D721Med (cell line): ENCODE measurements around the gene TSPAN31.

Experiments used
- DNase-seq: peaks from one replicate; pipeline ENCODE4 v3.0.0; 2011; ENCODE audit warnings: low spot score; ENCODE audit not compliant: insufficient read length
- FAIRE-seq: peaks from 2 replicates; lab custom pipeline; 2011; peaks lifted over from hg19 to GRCh38; lab: Jason Lieb, UNC
- TF ChIP-seq, protein P1 (sequence below): IDR thresholded peaks from 2 replicates; pipeline ENCODE4 v1.5.1; 2012; ENCODE audit warnings: mild to moderate bottlenecking, control low read depth; ENCODE audit not compliant: insufficient read depth; ENCODE audit errors: missing control alignments

The TSPAN31 gene

DNA sequence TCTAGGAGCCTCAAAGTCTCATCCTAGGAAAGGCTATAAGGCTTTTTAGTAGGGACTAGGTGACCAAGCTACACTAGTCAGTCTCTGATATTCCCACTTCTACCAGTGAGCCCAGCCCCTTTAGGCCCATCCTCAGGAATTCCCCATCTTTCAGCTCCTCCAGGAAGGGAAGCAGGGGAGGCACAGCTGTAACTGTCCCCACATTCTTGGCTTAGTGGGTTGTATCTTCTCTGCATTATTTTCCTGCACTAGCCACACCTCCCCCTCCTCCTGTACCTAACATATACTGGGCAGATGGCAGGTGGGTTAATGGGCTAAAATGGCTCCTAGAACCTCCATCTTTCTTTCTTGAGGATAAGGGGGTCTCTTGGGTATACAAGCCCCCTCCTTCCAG is 22.5 kb downstream of the TSPAN31 start:
- FAIRE-seq (no peak), DNase-seq (no peak)
- TF ChIP-seq, protein P1, sequence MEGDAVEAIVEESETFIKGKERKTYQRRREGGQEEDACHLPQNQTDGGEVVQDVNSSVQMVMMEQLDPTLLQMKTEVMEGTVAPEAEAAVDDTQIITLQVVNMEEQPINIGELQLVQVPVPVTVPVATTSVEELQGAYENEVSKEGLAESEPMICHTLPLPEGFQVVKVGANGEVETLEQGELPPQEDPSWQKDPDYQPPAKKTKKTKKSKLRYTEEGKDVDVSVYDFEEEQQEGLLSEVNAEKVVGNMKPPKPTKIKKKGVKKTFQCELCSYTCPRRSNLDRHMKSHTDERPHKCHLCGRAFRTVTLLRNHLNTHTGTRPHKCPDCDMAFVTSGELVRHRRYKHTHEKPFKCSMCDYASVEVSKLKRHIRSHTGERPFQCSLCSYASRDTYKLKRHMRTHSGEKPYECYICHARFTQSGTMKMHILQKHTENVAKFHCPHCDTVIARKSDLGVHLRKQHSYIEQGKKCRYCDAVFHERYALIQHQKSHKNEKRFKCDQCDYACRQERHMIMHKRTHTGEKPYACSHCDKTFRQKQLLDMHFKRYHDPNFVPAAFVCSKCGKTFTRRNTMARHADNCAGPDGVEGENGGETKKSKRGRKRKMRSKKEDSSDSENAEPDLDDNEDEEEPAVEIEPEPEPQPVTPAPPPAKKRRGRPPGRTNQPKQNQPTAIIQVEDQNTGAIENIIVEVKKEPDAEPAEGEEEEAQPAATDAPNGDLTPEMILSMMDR: no peak

DNA sequence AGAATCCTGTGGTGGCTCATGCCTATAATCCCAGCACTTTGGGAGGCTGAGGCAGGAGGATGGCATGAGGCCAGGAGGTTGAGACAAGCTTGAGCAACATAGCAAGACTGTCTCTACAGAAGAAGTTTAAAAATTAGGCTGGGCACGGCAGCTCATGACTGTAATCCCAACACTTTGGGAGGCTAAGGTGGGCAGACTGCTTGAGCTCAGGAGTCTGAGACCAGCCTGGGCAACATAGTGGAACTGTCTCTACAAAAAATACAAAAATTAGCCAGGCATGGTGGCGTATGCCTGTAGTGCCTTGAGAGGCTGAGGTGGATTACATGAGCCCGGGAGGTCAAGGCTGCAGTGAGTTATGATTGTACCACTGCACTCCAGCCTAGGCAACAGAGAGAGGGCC is 23.0 kb downstream of the TSPAN31 start:
- FAIRE-seq: no peak
- DNase-seq: no peak
- TF ChIP-seq, protein P1: no peak

DNA sequence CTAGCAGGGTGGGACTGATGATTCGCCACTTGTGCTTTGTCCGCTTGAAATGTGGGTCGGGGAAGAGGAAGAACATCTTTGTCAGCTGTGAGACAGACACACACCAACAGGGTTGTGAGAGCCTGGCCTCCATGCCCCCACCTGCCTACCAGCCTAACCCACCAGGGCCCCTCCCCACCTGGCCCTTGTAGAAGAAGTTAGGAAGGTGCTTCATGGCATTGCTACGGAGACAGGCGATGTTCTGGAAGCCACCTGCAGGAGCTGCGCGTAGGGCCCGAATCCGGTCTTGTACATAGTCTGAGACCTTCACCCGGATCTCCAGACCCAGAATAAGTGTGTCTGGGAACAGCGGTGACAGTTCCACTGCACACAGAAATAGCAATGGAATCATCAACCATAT is 24.8 kb downstream of the TSPAN31 start:
- FAIRE-seq (no peak), DNase-seq (no peak)
- TF ChIP-seq, protein P1: no peak

DNA sequence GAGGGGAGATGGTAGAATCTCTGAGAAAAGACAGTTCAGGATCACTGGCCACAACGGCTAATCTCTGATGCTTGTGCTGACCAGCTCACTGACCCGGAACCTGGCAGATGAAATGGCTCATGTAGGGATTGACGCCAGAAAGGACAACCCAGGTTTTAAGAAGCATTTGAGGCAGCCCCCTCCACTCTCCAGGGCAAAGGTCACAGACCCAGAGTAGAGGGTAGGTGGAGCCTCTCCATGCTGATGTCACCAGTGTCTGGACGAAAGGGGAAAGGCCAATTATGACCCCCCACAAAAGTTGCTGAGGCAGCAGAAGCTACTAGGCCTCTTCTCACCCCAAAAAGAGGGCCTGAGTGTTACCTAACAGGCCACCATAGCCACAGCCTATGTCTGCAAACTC is 25.9 kb downstream of the TSPAN31 start:
- TF ChIP-seq, protein P1: no peak
- DNase-seq (no peak), FAIRE-seq (no peak)

DNA sequence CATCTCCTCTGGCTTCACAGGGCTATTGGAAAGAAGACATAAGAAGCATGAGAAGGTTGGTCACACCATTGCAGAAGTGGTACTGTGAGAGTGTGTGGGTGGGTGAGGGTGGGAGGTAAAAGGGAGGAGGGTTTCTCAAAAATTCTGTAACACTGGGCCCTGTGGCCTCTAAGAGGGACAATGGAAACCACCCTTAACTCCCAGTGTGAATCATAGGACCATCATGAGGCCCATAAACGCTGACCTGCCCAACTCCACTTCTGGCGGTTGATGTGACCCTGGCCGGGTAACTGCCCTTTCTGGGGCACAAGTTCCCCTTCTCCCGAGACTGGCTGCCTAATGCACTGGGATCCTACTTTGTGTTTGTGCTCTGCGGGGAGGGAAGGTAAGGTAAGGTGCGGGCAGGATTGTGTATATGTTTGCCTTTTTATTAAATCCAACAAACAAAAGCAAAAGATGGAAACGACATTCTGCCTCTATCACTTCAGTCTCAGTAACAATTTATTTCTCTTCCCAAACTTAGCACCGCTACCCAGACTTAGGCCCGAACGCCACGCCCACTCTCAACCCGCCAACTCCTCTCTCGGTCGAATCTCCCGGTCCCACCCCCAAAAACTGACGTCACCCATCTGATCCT is 26.5 kb downstream of the TSPAN31 start:
- DNase-seq (peak; percentile 70), FAIRE-seq (no peak)
- TF ChIP-seq, protein P1: no peak

DNA sequence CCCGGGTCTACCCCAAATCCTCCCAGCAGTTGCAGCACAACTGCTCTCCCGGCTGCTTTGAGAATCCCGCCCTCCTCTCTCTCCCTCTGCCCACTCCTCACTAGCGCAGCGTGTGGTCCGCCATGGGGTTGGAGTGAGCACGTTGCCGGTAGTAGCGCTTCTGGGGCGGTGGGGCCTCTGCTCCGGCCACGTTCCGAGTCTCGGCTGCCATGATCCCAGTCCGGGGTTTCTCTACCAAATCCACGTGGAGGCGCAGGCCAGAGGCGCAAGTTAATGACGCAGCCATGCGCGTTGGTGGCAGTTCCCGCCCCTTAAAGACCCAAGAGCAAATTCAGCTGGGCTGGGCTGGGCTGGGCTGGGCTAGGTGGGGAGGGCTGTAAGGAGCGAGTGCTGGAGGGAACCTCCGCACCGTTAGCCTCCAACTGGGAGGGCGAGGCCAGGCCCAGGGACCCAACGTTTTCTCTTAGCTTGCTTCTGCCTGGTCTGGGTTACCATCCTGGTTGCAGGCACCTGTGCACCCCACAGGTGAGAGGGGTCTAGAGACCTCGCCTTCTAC is 27.1 kb downstream of the TSPAN31 start, which contains the start of gene METTL1:
TSS of gene METTL1 (minus strand) at position 233 of the 556 bp plus-strand sequence. CDS start at position 211, 22 bp downstream.
- TF ChIP-seq, protein P1: no peak
- FAIRE-seq: no peak
- DNase-seq: peak; percentile 84
